COLO668 (cell line): ENCODE data around the gene SLC44A4.
"Not testable (repeated sequence)": the region's sequence is repeated elsewhere in the genome, so short reads cannot be mapped to it uniquely, and the experiment has no call there.

ENCODE experiments used
- DNase-seq: peaks from one replicate; lab custom pipeline; 2025; ENCODE audit not compliant: unreplicated experiment; lab: John Stamatoyannopoulos, UW

SLC44A4 gene

GRCh38 chr6:31880616-31881015, 1.8 kb upstream of the SLC44A4 start:
- DNase-seq, result no peak

- DNase-seq, result peak; percentile 40
Measured at GRCh38 chr6:31879901-31880300, 1.1 kb upstream of the SLC44A4 start.

- no peak for DNase-seq
Measured at GRCh38 chr6:31879143-31879542, 346 bp upstream of the SLC44A4 start.

GRCh38 chr6:31878222-31878621, 575 bp downstream of the SLC44A4 start:
- no peak for DNase-seq

GRCh38 chr6:31877651-31878161, 1.1 kb downstream of the SLC44A4 start:
- DNase-seq, result peak; percentile 58

GRCh38 chr6:31877125-31877650, 1.6 kb downstream of the SLC44A4 start:
- DNase-seq, result no peak

- no peak for DNase-seq
Measured at GRCh38 chr6:31876357-31876756, 2.4 kb downstream of the SLC44A4 start.

- no peak for DNase-seq
Measured at GRCh38 chr6:31875877-31876276, 2.9 kb downstream of the SLC44A4 start.

GRCh38 chr6:31874836-31875572, 3.8 kb downstream of the SLC44A4 start:
- no peak for DNase-seq

- DNase-seq, result no peak
Measured at GRCh38 chr6:31874084-31874670, 4.6 kb downstream of the SLC44A4 start.

- no peak for DNase-seq
Measured at GRCh38 chr6:31871046-31871659, 7.6 kb downstream of the SLC44A4 start.

GRCh38 chr6:31870385-31870921, 8.3 kb downstream of the SLC44A4 start:
- no peak for DNase-seq

- DNase-seq, result no peak
Measured at GRCh38 chr6:31869343-31869742, 9.5 kb downstream of the SLC44A4 start.

- DNase-seq, result not testable (repeated sequence)
Measured at GRCh38 chr6:31868658-31868971, 10.2 kb downstream of the SLC44A4 start.

GRCh38 chr6:31865205-31866118, 13.3 kb downstream of the SLC44A4 start:
- DNase-seq, result no peak

- DNase-seq, result no peak
Measured at GRCh38 chr6:31864818-31865204, 14.0 kb downstream of the SLC44A4 start.

GRCh38 chr6:31864123-31864562, 14.7 kb downstream of the SLC44A4 start:
- DNase-seq, result not testable (repeated sequence)

- DNase-seq, result peak; percentile 97
Measured at GRCh38 chr6:31862344-31863235, 16.2 kb downstream of the SLC44A4 start, which contains the start of gene NEU1. Gene NEU1, minus strand, starts transcription at chr6:31862821. Its CDS starts 45 bp downstream, at chr6:31862776.

- peak; percentile 14 for DNase-seq
Measured at GRCh38 chr6:31861919-31862343, 16.9 kb downstream of the SLC44A4 start.
